SH-SY5Y (cell line): ENCODE measurements around the gene CCDC3.

Source experiments
- GATA2 ChIP-seq: IDR thresholded peaks from 2 replicates; pipeline ENCODE4 v1.6.1; 2011; ENCODE audit warnings: mild to moderate bottlenecking, low read depth, low read length
- GATA3 ChIP-seq: IDR thresholded peaks from 2 replicates; pipeline ENCODE4 v1.6.1; 2011; ENCODE audit warnings: low read depth, mild to moderate bottlenecking, low read length, moderate library complexity

GRCh38 chr10:12972146-12972545 is 29.4 kb downstream of the CCDC3 start:
- TF ChIP-seq GATA2 = no peak
- TF ChIP-seq GATA3 = no peak
